MM.1S (cell line): ENCODE measurements around the gene L3HYPDH.

ENCODE experiments used
- DNase-seq: peaks from one replicate; pipeline ENCODE4 v3.0.0-alpha.2; 2015
- H2AFZ ChIP-seq: fragments of 300-600 bp; sonication (generic); 2 replicates; pipeline ENCODE4 v1.6.0; 2016; ENCODE audit warnings: antibody characterized with exemption, low read length
- H3F3A ChIP-seq: fragments of 300-600 bp; sonication (generic); 2 replicates; pipeline ENCODE4 v1.6.1; 2016; ENCODE audit warnings: mild to moderate bottlenecking, antibody characterized with exemption, low read length, moderate library complexity, mixed read lengths; ENCODE audit not compliant: insufficient read depth
- H3K27ac ChIP-seq: fragments of 300-600 bp; sonication (generic); 2 replicates; pipeline ENCODE4 v1.5.1; 2016; ENCODE audit warnings: mild to moderate bottlenecking, low read length
- H3K27me3 ChIP-seq: fragments of 300-600 bp; sonication (generic); replicated peaks from 2 replicates; pipeline ENCODE4 v1.6.0; 2016; ENCODE audit warnings: low read length; ENCODE audit not compliant: insufficient read depth
- H3K36me3 ChIP-seq: fragments of 300-600 bp; sonication (generic); replicated peaks from 2 replicates; pipeline ENCODE4 v1.6.1; 2016; ENCODE audit warnings: mild to moderate bottlenecking, low read length, mixed read lengths; ENCODE audit not compliant: insufficient read depth
- H3K4me1 ChIP-seq: fragments of 300-600 bp; sonication (generic); 2 replicates; pipeline ENCODE4 v1.6.1; 2016; ENCODE audit warnings: low read length, mixed read lengths
- H3K4me2 ChIP-seq: fragments of 300-600 bp; sonication (generic); 2 replicates; pipeline ENCODE4 v1.6.0; 2016; ENCODE audit warnings: low read depth, low read length
- H3K4me3 ChIP-seq: fragments of 300-600 bp; sonication (generic); 2 replicates; pipeline ENCODE4 v1.5.1; 2016; ENCODE audit warnings: low read length, mixed read lengths
- H3K79me2 ChIP-seq: fragments of 300-600 bp; sonication (generic); 2 replicates; pipeline ENCODE4 v1.6.1; 2016; ENCODE audit warnings: mixed run types, low read length, mixed read lengths
- H3K9ac ChIP-seq: fragments of 300-600 bp; sonication (generic); 2 replicates; pipeline ENCODE4 v1.6.1; 2016; ENCODE audit warnings: low read length, mixed read lengths
- H3K9me2 ChIP-seq: fragments of 300-600 bp; sonication (generic); replicated peaks from 2 replicates; pipeline ENCODE4 v1.6.1; 2016; ENCODE audit warnings: mild to moderate bottlenecking, low read length, mixed read lengths; ENCODE audit not compliant: insufficient read depth
- H3K9me3 ChIP-seq: fragments of 300-600 bp; sonication (generic); replicated peaks from 2 replicates; pipeline ENCODE4 v1.6.1; 2016; ENCODE audit warnings: mild to moderate bottlenecking, low read length, mixed read lengths; ENCODE audit not compliant: insufficient read depth
- H4K20me1 ChIP-seq: fragments of 300-600 bp; sonication (generic); 2 replicates; pipeline ENCODE4 v1.6.1; 2016; ENCODE audit warnings: mild to moderate bottlenecking, low read length, moderate library complexity, mixed read lengths; ENCODE audit not compliant: insufficient read depth
- EZH2 ChIP-seq: fragments of 300-600 bp; sonication (generic); optimal IDR thresholded peaks from 2 replicates; pipeline ENCODE3; 2017; ENCODE audit warnings: low read depth, mild to moderate bottlenecking, antibody characterized with exemption, low read length, mixed read lengths
- EZH2phosphoT487 ChIP-seq: fragments of 300-600 bp; sonication (generic); IDR thresholded peaks from 2 replicates; pipeline ENCODE4 v1.6.1; 2018; ENCODE audit warnings: antibody characterized with exemption, low read length
- TF ChIP-seq, protein P1 (sequence below): fragments of 300-600 bp; sonication (generic); IDR thresholded peaks from 2 replicates; pipeline ENCODE4 v1.5.1; 2016; ENCODE audit warnings: antibody characterized with exemption, low read length, mixed read lengths

Gene L3HYPDH

DNA sequence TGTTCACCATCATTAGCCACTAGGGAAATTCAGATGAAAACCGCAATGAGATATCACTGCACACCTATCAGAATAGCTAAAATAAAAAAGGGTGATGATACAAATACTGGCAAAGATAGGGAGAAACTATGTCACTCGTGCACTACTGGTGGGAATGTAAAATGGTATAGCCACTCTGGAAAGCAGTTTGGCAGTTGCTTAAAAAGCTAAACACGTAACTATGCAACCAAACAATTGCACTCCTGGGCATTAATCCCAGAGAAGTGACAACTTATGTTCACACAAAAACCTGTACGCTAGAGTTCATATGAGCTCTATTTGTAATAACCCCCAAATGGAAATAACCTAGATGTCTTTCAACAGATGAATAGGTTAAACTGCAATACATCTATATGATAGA, 54.4 kb downstream of the L3HYPDH start:
- Histone ChIP-seq H3K9me2 (no peaks in the 10 kb centered on the region), H2AFZ (no peak overlapping the region), H3K27me3 (no peaks in the 10 kb centered on the region), H3K36me3 (no peaks in the 10 kb centered on the region), H3F3A (no peaks in the 10 kb centered on the region), H3K4me3 (no peak overlapping the region), H3K79me2 (no peaks in the 10 kb centered on the region), H3K9me3 (no peaks in the 10 kb centered on the region), H3K9ac (no peak overlapping the region), H3K4me2 (no peak overlapping the region), H4K20me1 (no peaks in the 10 kb centered on the region), H3K27ac (no peak overlapping the region), H3K4me1 (no peaks in the 10 kb centered on the region)
- DNase-seq: no peak
- no peak for TF ChIP-seq EZH2phosphoT487
- TF ChIP-seq, protein P1, sequence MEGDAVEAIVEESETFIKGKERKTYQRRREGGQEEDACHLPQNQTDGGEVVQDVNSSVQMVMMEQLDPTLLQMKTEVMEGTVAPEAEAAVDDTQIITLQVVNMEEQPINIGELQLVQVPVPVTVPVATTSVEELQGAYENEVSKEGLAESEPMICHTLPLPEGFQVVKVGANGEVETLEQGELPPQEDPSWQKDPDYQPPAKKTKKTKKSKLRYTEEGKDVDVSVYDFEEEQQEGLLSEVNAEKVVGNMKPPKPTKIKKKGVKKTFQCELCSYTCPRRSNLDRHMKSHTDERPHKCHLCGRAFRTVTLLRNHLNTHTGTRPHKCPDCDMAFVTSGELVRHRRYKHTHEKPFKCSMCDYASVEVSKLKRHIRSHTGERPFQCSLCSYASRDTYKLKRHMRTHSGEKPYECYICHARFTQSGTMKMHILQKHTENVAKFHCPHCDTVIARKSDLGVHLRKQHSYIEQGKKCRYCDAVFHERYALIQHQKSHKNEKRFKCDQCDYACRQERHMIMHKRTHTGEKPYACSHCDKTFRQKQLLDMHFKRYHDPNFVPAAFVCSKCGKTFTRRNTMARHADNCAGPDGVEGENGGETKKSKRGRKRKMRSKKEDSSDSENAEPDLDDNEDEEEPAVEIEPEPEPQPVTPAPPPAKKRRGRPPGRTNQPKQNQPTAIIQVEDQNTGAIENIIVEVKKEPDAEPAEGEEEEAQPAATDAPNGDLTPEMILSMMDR: no peak
- TF ChIP-seq EZH2: no peak

DNA sequence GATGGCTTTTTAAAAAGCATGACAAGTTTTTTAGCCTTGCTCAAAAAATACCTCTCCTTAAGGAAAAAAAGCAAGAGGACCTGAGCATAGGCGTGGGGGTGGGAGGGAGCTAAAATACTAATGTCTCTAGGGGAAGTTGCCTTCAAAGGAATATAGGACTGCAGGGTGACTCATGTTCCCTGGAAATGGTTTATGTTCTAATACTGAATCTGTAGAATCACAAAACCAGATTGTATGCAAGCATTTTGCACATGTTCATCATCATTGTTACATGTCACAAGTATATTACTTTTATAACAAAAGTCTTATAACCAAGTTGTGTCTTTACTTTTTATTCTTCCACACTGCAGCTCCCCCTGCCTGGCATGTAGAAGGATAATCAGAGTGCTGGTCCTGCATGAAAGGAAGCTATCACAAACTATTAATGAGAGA, 55.6 kb downstream of the L3HYPDH start:
- Histone ChIP-seq H3K9me2 (no peaks in the 10 kb centered on the region), H3K4me2 (no peak overlapping the region), H3K4me3 (no peak overlapping the region), H4K20me1 (no peaks in the 10 kb centered on the region), H3K4me1 (no peaks in the 10 kb centered on the region), H2AFZ (no peak overlapping the region), H3K9me3 (no peaks in the 10 kb centered on the region), H3F3A (no peaks in the 10 kb centered on the region), H3K36me3 (no peaks in the 10 kb centered on the region), H3K79me2 (no peaks in the 10 kb centered on the region), H3K27me3 (no peaks in the 10 kb centered on the region), H3K27ac (no peak overlapping the region), H3K9ac (no peak overlapping the region)
- no peak for DNase-seq
- TF ChIP-seq, protein P1: no peak
- no peak for TF ChIP-seq EZH2
- no peak for TF ChIP-seq EZH2phosphoT487

DNA sequence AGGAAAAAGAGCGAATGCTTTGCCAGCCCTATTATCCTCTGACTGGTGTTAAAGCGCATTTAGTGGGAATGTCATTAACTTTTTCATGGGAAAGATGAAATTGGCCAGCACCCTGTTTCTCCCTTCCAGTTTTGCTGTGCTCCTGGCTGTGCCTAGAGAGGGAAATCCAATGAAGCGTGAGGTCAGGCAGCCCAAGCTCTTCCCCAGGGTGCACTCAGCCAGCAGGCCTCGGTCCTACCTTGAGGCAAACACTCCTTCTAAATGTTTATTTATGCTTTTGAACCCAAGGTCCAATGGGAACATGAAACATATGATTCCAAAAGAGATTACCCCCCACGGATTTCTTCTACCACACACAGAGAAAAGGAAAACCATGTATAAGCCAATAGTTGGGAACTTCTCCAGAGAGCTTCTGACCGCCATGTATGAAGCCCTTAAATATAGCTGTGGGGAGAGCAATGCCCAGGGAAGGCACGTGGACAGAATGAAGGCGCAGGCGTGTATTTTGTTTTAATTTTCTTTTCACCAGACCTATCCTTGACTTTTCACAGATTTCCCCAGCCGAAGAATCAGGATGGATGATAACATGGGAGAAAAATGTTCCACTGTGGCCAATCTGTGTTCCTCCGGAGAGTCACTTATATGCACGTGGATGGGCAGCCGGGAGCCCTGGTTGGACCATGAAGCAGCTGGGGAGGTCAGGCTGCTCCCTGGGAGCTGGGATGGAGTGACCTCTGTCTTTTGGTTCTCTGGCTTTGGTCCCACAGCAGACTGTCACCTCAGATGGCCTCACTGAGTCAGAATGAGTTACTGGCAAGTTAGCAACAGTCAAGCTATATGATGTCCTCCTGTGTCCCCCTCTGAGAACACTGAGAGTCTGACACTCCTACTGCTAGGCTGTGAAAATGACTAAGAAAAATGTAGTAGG, 56.3 kb downstream of the L3HYPDH start:
- no peak overlapping the region for H3K9ac ChIP-seq
- no peaks in the 10 kb centered on the region for H3K9me2 ChIP-seq
- no peaks in the 10 kb centered on the region for H4K20me1 ChIP-seq
- H3K4me1 ChIP-seq: no peaks in the 10 kb centered on the region
- TF ChIP-seq, protein P1: no peak
- TF ChIP-seq EZH2: no peak
- TF ChIP-seq EZH2phosphoT487: no peak
- H3K36me3 ChIP-seq: no peaks in the 10 kb centered on the region
- no peak overlapping the region for H3K27ac ChIP-seq
- no peak for DNase-seq
- H3K4me2 ChIP-seq: no peak overlapping the region
- no peaks in the 10 kb centered on the region for H3K27me3 ChIP-seq
- H3K79me2 ChIP-seq: no peaks in the 10 kb centered on the region
- H2AFZ ChIP-seq: no peak overlapping the region
- no peaks in the 10 kb centered on the region for H3K9me3 ChIP-seq
- no peaks in the 10 kb centered on the region for H3F3A ChIP-seq
- no peak overlapping the region for H3K4me3 ChIP-seq
